ENCODE data around the gene KCNE2.

The KCNE2 gene, protein sequence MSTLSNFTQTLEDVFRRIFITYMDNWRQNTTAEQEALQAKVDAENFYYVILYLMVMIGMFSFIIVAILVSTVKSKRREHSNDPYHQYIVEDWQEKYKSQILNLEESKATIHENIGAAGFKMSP

GRCh38 chr21:34363733-34364132 is at the start of gene KCNE2:
KCNE2 (plus strand) TSS chr21:34364006; CDS start chr21:34370479, 6,473 bp downstream.
- DNase-seq (ENCODE audit: low read depth), result no peak

DNA sequence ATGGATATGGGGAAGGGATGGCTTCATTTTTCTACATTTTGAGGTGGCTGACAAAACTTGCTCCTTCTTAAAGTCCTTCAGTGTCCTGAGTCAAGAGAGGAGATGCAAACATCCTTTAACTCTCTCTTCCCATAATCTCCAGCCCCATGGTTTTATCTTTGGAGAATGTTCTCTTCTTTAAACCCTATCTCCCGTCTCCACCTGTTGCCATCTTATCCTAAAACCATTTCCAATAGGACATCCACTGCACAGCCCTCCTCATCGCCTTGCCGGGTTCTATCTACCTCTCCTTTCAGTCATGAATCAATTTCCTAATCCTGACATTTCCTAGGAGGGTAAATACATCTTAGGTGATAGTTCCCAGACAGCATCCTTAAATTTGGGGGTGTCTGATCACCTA is 44.2 kb upstream of the KCNE2 start:
- no peak for DNase-seq (ENCODE audit: low read depth)

GRCh38 chr21:34320011-34320410 is 43.8 kb upstream of the KCNE2 start:
- DNase-seq (ENCODE audit: low read depth), result no peak

DNA sequence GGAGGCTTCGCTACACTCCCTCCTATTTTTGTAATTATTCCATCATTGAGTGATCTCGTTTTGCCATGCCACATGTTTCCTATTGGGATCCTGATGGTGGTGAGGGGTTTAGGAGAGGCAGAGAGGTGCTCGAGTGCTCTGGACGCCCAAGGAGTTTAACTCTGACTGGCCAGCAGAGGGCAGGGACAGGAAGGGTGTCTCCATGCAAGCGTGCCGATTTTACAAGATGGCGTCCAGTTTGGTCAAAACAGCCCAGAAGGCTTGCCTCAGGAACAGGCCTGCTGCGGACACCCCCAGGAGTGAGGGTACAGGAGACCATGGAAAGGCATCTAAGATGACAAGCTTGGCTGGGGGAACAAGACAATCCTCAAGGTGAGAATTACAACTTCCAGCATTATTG is 33.8 kb upstream of the KCNE2 start:
- no peak for DNase-seq (ENCODE audit: low read depth)

- DNase-seq (ENCODE audit: low read depth), result no peak
Measured at GRCh38 chr21:34331726-34332125, 32.1 kb upstream of the KCNE2 start.

GRCh38 chr21:34332347-34332746 is 31.5 kb upstream of the KCNE2 start:
- DNase-seq (ENCODE audit: low read depth), result no peak

GRCh38 chr21:34333121-34333739 is 30.6 kb upstream of the KCNE2 start:
- DNase-seq (ENCODE audit: low read depth), result no peak

GRCh38 chr21:34335316-34335715 is 28.5 kb upstream of the KCNE2 start:
- no peak for DNase-seq (ENCODE audit: low read depth)

GRCh38 chr21:34336245-34336644 is 27.6 kb upstream of the KCNE2 start:
- DNase-seq (ENCODE audit: low read depth), result no peak

DNA sequence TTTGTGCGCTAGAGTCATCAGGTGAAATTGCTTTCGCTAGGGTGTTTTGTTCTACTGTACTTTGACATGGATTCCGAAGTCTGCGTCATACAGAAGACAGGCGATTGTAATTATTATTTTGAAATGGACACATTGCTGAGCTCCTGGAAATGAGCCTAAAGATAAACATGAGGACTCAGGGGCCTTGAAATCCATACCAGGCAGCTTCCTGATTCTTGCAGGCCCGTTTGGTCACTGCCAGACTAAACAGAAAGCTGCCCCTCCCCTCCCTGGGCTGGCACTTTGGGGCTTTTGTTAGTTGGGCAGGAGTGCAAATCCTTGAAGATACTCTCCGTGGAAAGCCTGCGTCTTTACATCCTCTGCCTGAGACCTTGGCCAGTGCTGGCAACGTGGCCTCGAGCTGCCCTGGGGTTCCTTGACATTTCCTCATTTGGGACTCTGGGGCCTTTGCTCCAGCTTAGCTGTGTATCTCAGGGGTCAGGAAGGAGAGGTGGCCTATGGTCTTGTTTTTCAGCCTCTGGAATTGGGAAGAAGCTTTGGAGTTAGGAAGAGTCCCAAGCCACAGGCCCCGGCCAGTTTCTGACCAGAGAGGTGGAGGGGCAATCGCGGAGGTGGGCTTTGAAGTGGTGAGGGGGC is 26.9 kb upstream of the KCNE2 start:
- no peak for DNase-seq (ENCODE audit: low read depth)

GRCh38 chr21:34337741-34338140 is 26.1 kb upstream of the KCNE2 start:
- no peak for DNase-seq (ENCODE audit: low read depth)

DNA sequence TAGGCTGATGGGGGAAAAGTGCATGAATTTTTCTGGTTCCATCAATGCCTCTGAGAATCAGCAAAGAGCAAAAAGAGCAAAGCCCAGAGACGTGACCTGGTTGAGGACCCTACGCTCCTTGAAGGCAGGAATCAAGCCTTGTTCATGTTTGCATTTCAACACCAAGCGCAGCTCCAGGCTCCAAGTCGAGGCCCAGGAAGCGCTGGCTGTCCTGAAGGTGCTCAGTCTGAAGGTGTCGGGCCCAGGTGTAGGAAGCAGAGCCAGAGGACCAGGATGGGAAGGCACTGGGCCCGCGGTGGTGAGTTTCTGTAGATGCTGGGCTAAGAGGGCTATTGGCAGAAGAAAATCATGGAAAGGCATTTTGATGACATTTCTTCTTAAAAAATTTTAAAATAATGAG is 25.6 kb upstream of the KCNE2 start:
- DNase-seq (ENCODE audit: low read depth), result no peak

- DNase-seq (ENCODE audit: low read depth), result no peak
Measured at GRCh38 chr21:34340061-34340460, 23.7 kb upstream of the KCNE2 start.

- DNase-seq (ENCODE audit: low read depth), result no peak
Measured at GRCh38 chr21:34342476-34342875, 21.3 kb upstream of the KCNE2 start.

DNA sequence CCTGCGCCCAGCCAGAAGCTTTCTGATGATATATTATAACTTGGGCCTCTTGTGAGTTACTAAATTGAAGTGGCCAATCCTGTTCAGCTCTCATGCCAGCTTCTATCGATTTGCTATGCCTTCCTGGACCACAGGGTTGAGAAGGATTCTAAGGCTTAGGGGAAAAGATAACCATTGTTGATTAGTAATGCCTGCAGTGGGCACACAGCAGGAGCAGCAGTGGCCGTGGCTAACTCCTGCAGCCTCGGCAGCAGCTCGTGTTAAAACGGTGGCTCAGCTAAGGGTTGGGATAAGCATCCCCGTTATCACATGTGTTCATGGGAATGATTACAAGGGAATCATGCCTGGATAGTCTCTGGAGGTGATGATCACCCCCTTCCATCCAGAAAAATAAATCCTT is 20.5 kb upstream of the KCNE2 start:
- DNase-seq (ENCODE audit: low read depth), result no peak

- DNase-seq (ENCODE audit: low read depth), result no peak
Measured at GRCh38 chr21:34343838-34344381, 19.9 kb upstream of the KCNE2 start.

DNA sequence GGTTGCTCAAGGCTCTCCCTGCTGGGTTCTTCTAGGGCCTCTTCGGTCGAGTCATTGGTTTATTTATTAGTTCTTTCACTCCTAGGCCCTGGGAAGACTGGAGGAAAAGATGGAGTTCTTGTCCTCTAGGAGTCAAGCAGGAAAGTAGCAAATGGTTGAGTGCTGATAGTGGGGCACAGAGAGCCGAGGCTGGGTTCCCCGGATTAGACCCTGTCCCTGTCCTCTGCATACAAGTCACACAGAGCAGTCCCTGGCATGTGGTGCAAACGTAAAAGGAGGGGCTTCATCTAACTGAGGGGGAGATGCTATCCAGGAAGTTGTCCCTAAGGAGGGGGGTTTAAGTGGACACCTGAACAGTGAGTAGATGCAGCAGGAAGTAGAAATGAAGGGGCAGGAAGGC is 19.2 kb upstream of the KCNE2 start:
- no peak for DNase-seq (ENCODE audit: low read depth)

- DNase-seq (ENCODE audit: low read depth), result no peak
Measured at GRCh38 chr21:34345091-34345871, 18.5 kb upstream of the KCNE2 start.

DNA sequence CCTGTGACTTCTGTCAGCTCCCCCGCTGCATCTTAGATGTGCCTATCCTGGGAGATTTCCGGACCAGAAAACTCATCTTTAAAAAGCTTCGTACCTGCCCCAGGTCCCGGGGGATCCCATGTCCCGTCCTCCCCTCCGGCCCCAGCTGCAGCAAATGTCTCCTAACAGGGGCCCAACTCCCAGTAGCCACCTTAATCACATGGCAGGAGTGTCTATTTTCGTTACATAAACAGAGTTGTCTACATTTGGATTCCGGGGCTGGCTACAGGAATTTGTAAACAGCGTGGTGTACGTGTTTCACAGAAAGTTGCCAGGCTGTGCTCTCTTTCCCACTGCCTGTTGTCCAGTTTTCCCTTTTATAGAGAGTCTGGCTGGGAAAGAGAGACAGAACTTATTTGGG is 17.9 kb upstream of the KCNE2 start:
- no peak for DNase-seq (ENCODE audit: low read depth)

- DNase-seq (ENCODE audit: low read depth), result no peak
Measured at GRCh38 chr21:34348890-34349519, 14.8 kb upstream of the KCNE2 start.

DNA sequence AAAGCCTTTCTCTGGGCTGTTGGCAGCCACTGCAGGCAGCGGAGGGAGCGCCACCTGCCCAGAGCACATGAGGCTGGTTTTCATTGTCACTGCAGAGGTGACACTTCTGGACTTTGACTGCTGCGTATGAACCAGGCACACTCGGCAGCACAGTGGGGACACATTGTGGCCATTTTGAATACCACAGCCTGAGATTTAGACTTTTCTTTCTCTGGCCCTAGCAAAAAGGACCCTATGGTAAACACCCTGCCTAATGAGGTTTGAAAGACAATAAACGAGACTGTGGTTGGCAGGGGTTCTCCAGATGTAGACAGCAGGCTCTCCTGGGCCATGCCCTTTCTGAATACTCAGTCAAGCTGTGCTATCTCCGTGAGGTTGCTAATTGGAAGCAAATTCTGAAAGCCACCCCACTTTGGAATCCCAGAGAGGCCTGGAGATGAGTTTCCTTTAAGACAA is 12.0 kb upstream of the KCNE2 start:
- DNase-seq (ENCODE audit: low read depth), result no peak

GRCh38 chr21:34352556-34352955 is 11.2 kb upstream of the KCNE2 start:
- no peak for DNase-seq (ENCODE audit: low read depth)
